SK-N-SH treated with all-trans-retinoic acid at 6 μM for 48 hours (cell line): Measurements from ENCODE around the gene MCRS1.

Source experiments
- ISL1 ChIP-seq: fragments of 250-450 bp; sonication (Bioruptor Pico); IDR thresholded peaks from 2 replicates; pipeline ENCODE4 v2.1.2; 2022; ENCODE audit warnings: mild to moderate bottlenecking, moderate library complexity
- OSR1 ChIP-seq: fragments of 250-450 bp; sonication (Bioruptor Pico); IDR thresholded peaks from 2 replicates; pipeline ENCODE4 v1.8.0; 2022; ENCODE audit warnings: moderate library complexity, mild to moderate bottlenecking, inconsistent platforms
- RARB ChIP-seq: fragments of 250-450 bp; sonication (Bioruptor Pico); IDR thresholded peaks from 2 replicates; pipeline ENCODE4 v1.8.0; 2021; ENCODE audit warnings: mild to moderate bottlenecking, moderate library complexity
- SNAI2 ChIP-seq: fragments of 250-450 bp; sonication (Bioruptor Pico); IDR thresholded peaks from 2 replicates; pipeline ENCODE4 v1.5.0; 2020; ENCODE audit warnings: mild to moderate bottlenecking, moderate library complexity
- ZC3H10 ChIP-seq: fragments of 250-450 bp; sonication (Bioruptor Pico); IDR thresholded peaks from 2 replicates; pipeline ENCODE4 v1.5.1; 2021; ENCODE audit warnings: mild to moderate bottlenecking, moderate library complexity
- ZFP3 ChIP-seq: fragments of 250-450 bp; sonication (Bioruptor Pico); IDR thresholded peaks from 2 replicates; pipeline ENCODE4 v1.5.0; 2020; ENCODE audit warnings: mild to moderate bottlenecking, moderate library complexity
- ZFP30 ChIP-seq: fragments of 450-650 bp; formaldehyde crosslinking; IDR thresholded peaks from 2 replicates; pipeline ENCODE4 v1.5.0; 2022; ENCODE audit warnings: mild to moderate bottlenecking, moderate library complexity
- ZNF8 ChIP-seq: fragments of 450-650 bp; formaldehyde crosslinking; IDR thresholded peaks from 2 replicates; pipeline ENCODE4 v1.5.0; 2020; ENCODE audit warnings: mild to moderate bottlenecking, moderate library complexity
- TF ChIP-seq, protein P1 (sequence below): fragments of 250-450 bp; sonication (Bioruptor Pico); IDR thresholded peaks from 2 replicates; pipeline ENCODE4 v1.5.1; 2021; ENCODE audit warnings: mild to moderate bottlenecking, moderate library complexity
- TF ChIP-seq, protein P2 (sequence below): fragments of 250-450 bp; sonication (Bioruptor Pico); IDR thresholded peaks from 2 replicates; pipeline ENCODE4 v1.8.0; 2020; ENCODE audit warnings: mild to moderate bottlenecking, moderate library complexity, borderline replicate concordance
- TF ChIP-seq, protein P3 (sequence below): fragments of 250-450 bp; sonication (Bioruptor Pico); IDR thresholded peaks from 2 replicates; pipeline ENCODE4 v1.8.0; 2021; ENCODE audit warnings: low read depth, mild to moderate bottlenecking, moderate library complexity, borderline replicate concordance

DNA sequence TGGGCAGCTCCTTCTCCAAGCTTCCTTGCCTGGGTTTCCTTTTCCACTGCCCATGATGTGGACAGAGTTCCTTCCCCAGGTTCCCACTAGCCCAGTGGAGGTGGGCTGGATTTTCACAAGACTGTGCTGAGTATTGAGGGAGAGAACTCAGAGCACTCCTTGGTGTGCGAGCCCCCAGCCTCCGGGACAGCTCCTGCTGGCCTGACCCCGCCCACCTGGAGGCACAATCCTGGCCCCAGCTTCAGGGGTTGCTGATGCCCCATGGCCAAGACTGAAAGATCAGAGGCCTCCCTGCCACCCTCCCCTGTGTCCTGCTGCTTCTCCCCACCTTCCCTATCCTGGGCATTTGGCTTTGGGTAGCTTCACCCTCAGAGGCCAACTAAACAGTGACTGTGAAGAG is 21.5 kb downstream of the MCRS1 start:
- no peak for TF ChIP-seq ZFP30 (CRISPR knock-in tag)
- no peak for TF ChIP-seq ZFP3 (CRISPR knock-in tag)
- TF ChIP-seq, protein P1, sequence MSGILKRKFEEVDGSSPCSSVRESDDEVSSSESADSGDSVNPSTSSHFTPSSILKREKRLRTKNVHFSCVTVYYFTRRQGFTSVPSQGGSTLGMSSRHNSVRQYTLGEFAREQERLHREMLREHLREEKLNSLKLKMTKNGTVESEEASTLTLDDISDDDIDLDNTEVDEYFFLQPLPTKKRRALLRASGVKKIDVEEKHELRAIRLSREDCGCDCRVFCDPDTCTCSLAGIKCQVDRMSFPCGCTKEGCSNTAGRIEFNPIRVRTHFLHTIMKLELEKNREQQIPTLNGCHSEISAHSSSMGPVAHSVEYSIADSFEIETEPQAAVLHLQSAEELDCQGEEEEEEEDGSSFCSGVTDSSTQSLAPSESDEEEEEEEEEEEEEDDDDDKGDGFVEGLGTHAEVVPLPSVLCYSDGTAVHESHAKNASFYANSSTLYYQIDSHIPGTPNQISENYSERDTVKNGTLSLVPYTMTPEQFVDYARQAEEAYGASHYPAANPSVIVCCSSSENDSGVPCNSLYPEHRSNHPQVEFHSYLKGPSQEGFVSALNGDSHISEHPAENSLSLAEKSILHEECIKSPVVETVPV (CRISPR knock-in tag) = no peak
- TF ChIP-seq SNAI2 (CRISPR knock-in tag) = no peak
- no peak for TF ChIP-seq ISL1 (CRISPR knock-in tag)
- TF ChIP-seq, protein P2, sequence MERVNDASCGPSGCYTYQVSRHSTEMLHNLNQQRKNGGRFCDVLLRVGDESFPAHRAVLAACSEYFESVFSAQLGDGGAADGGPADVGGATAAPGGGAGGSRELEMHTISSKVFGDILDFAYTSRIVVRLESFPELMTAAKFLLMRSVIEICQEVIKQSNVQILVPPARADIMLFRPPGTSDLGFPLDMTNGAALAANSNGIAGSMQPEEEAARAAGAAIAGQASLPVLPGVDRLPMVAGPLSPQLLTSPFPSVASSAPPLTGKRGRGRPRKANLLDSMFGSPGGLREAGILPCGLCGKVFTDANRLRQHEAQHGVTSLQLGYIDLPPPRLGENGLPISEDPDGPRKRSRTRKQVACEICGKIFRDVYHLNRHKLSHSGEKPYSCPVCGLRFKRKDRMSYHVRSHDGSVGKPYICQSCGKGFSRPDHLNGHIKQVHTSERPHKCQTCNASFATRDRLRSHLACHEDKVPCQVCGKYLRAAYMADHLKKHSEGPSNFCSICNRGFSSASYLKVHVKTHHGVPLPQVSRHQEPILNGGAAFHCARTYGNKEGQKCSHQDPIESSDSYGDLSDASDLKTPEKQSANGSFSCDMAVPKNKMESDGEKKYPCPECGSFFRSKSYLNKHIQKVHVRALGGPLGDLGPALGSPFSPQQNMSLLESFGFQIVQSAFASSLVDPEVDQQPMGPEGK (CRISPR knock-in tag) = no peak
- TF ChIP-seq RARB (CRISPR knock-in tag) = no peak
- TF ChIP-seq OSR1 (CRISPR knock-in tag) = no peak
- TF ChIP-seq ZC3H10 (CRISPR knock-in tag) = no peak
- TF ChIP-seq, protein P3, sequence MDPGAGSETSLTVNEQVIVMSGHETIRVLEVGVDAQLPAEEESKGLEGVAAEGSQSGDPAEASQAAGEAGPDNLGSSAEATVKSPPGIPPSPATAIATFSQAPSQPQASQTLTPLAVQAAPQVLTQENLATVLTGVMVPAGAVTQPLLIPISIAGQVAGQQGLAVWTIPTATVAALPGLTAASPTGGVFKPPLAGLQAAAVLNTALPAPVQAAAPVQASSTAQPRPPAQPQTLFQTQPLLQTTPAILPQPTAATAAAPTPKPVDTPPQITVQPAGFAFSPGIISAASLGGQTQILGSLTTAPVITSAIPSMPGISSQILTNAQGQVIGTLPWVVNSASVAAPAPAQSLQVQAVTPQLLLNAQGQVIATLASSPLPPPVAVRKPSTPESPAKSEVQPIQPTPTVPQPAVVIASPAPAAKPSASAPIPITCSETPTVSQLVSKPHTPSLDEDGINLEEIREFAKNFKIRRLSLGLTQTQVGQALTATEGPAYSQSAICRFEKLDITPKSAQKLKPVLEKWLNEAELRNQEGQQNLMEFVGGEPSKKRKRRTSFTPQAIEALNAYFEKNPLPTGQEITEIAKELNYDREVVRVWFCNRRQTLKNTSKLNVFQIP (CRISPR knock-in tag) = no peak
- TF ChIP-seq ZNF8 (CRISPR knock-in tag) = no peak
